B cell (primary cell): Measurements from ENCODE around the gene GLG1.

Source experiments
- EZH2 ChIP-seq: IDR thresholded peaks from 2 replicates; pipeline ENCODE4 v1.6.1; 2012; ENCODE audit warnings: borderline replicate concordance, low read depth, mild to moderate bottlenecking, moderate library complexity, low read length; ENCODE audit not compliant: insufficient read depth, poor library complexity, severe bottlenecking
- TF ChIP-seq, protein P1 (sequence below): fragments of 200-600 bp; IDR thresholded peaks from one replicate; pipeline ENCODE4 v1.8.0; 2022; ENCODE audit warnings: antibody characterized with exemption, mild to moderate bottlenecking

DNA sequence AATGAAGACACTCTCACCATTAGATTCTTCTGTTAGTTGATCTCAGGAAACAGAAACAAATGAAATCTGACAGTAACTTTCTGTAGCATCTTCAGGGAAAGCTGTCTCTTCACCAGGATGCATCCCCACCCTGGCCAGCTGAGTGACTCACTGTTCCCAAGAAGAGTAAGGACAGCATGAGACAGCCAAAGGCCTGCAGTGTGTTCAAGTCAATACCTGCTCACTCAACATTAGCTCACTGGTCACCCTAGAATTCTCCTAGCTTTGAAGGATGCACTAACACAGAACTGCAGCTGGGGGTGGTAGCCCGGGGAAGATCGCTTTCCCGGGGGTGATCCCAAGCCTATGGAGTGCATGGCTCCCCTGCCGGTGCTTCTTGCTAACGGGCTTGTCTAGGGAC, 157.4 kb downstream of the GLG1 start:
- TF ChIP-seq, protein P1, sequence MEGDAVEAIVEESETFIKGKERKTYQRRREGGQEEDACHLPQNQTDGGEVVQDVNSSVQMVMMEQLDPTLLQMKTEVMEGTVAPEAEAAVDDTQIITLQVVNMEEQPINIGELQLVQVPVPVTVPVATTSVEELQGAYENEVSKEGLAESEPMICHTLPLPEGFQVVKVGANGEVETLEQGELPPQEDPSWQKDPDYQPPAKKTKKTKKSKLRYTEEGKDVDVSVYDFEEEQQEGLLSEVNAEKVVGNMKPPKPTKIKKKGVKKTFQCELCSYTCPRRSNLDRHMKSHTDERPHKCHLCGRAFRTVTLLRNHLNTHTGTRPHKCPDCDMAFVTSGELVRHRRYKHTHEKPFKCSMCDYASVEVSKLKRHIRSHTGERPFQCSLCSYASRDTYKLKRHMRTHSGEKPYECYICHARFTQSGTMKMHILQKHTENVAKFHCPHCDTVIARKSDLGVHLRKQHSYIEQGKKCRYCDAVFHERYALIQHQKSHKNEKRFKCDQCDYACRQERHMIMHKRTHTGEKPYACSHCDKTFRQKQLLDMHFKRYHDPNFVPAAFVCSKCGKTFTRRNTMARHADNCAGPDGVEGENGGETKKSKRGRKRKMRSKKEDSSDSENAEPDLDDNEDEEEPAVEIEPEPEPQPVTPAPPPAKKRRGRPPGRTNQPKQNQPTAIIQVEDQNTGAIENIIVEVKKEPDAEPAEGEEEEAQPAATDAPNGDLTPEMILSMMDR, result no peak
- no peak for TF ChIP-seq EZH2
